Left ventricle myocardium inferior (tissue), 1 donor: Measurements from ENCODE around the gene ZBED1. TPM values are rescaled to one million over a fixed set of nuclear protein-coding genes. Genes with fewer than 3 reads are reported as not detected.

ENCODE experiments used
- DNase-seq: peaks from one replicate; pipeline ENCODE4 v3.0.0-alpha.2; 2020
- H3K27ac ChIP-seq: fragments of 200-600 bp; replicated peaks from 2 replicates; pipeline ENCODE4 v1.8.0; 2021
- H3K27me3 ChIP-seq: fragments of 200-600 bp; 2 replicates; pipeline ENCODE4 v1.8.0; 2021; ENCODE audit warnings: low read depth
- H3K36me3 ChIP-seq: fragments of 200-600 bp; 2 replicates; pipeline ENCODE4 v1.8.0; 2021
- H3K4me1 ChIP-seq: fragments of 200-600 bp; 2 replicates; pipeline ENCODE4 v1.8.0; 2021
- H3K4me3 ChIP-seq: fragments of 200-600 bp; 2 replicates; pipeline ENCODE4 v1.8.0; 2021; ENCODE audit warnings: mild to moderate bottlenecking, moderate library complexity
- H3K9me3 ChIP-seq: fragments of 200-600 bp; replicated peaks from 2 replicates; pipeline ENCODE4 v1.8.0; 2021
- CTCF ChIP-seq: fragments of 200-600 bp; IDR thresholded peaks from 2 replicates; pipeline ENCODE4 v1.8.0; 2021; ENCODE audit warnings: antibody characterized with exemption, mild to moderate bottlenecking, borderline replicate concordance
- intact Hi-C: fragments of 100-400 bp; cut with micrococcal nuclease; formaldehyde crosslinking; loops from one replicate; pipeline ENCODE4 v1.11.0; 2022
- total RNA-seq: library from RNA; stranded (reverse); fragmentation: NEBNext Ultra II Directional; extraction: Animal tissue kit (Norgen Biotek cat#: 25700); gene quantifications from one replicate; pipeline ENCODE4 v1.2.1, GENCODE V29; 2021
- donor health status: DM: no; HTN: yes; CAD: no; lungs with severe emphysema.

The ZBED1 gene
- total RNA-seq, 1 donor from 2014 or later = 64.8 TPM

GRCh38 chrX:2545144-2545543 lies 44.4 kb upstream of the ZBED1 start:
- no peak overlapping the region for H3K4me3 ChIP-seq
- H3K9me3 ChIP-seq = peaks cover 8% of the 10 kb centered on the region
- intact Hi-C loops = no loop called here
- no peaks in the 10 kb centered on the region for H3K36me3 ChIP-seq
- TF ChIP-seq CTCF = no peak
- H3K4me1 ChIP-seq = peaks cover 7% of the 10 kb centered on the region
- H3K27ac ChIP-seq = no peak overlapping the region
- no peaks in the 10 kb centered on the region for H3K27me3 ChIP-seq
- no peak for DNase-seq

- H3K27me3 ChIP-seq = no peaks in the 10 kb centered on the region
- H3K4me1 ChIP-seq = peaks cover 7% of the 10 kb centered on the region
- H3K27ac ChIP-seq = no peak overlapping the region
- H3K4me3 ChIP-seq = no peak overlapping the region
- no peak for TF ChIP-seq CTCF
- intact Hi-C loops = no loop called here
- H3K36me3 ChIP-seq = no peaks in the 10 kb centered on the region
- DNase-seq = no peak
- H3K9me3 ChIP-seq = peaks cover 8% of the 10 kb centered on the region
These were observed 42.2 kb upstream of the ZBED1 start for GRCh38 chrX:2542826-2543521.

- TF ChIP-seq CTCF = no peak
- no peak for DNase-seq
- Histone ChIP-seq H3K9me3 (peaks cover 8% of the 10 kb centered on the region), H3K27ac (no peak overlapping the region), H3K4me1 (peaks cover 7% of the 10 kb centered on the region), H3K4me3 (no peak overlapping the region), H3K27me3 (no peaks in the 10 kb centered on the region), H3K36me3 (no peaks in the 10 kb centered on the region)
- intact Hi-C loops = no loop called here
These were observed 40.8 kb upstream of the ZBED1 start for GRCh38 chrX:2541603-2542002.

- H3K4me3 ChIP-seq = no peak overlapping the region
- TF ChIP-seq CTCF = no peak
- no peaks in the 10 kb centered on the region for H3K27me3 ChIP-seq
- H3K4me1 ChIP-seq = peaks cover 7% of the 10 kb centered on the region
- no peaks in the 10 kb centered on the region for H3K36me3 ChIP-seq
- H3K27ac ChIP-seq = no peak overlapping the region
- no peak for DNase-seq
- peaks cover 3% of the 10 kb centered on the region for H3K9me3 ChIP-seq
- intact Hi-C loops = no loop called here
These were observed 39.7 kb upstream of the ZBED1 start for GRCh38 chrX:2540426-2540947.

GRCh38 chrX:2539586-2539985 lies 38.8 kb upstream of the ZBED1 start:
- TF ChIP-seq CTCF = no peak
- Histone ChIP-seq H3K9me3 (no peaks in the 10 kb centered on the region), H3K36me3 (no peaks in the 10 kb centered on the region), H3K4me1 (peaks cover 7% of the 10 kb centered on the region), H3K27me3 (no peaks in the 10 kb centered on the region), H3K27ac (no peak overlapping the region), H3K4me3 (no peak overlapping the region)
- DNase-seq = no peak
- intact Hi-C loops = no loop called here
